Measurements from ENCODE around the gene SPPL3. TPM values are rescaled to one million over a fixed set of nuclear protein-coding genes. Genes with fewer than 3 reads are reported as not detected.
"Not testable (repeated sequence)": the region's sequence is repeated elsewhere in the genome, so short reads cannot be mapped to it uniquely, and the experiment has no call there.

Gene SPPL3
- total RNA-seq, 1 donor from 2014 or later: 22.3 TPM

DNA sequence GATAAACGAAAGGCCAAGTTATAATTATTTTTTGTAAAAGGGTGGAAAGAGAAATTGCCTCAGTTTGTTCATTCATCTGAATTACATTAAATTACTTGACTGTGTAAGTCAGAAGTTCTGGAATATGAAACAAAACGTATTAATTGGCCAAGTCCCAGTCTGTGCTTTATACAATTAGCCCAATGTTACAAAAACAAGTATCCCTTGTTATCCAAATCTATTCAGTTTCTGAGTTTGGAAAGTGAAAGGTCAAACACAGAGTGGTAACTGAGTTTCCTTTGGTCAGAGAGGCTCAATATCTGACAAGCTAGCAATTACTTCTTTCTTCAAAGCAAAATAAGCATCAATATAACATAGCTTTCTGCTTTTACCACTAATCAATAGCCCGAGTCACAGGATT lies 62.6 kb downstream of the SPPL3 start:
- TF ChIP-seq, protein P1, sequence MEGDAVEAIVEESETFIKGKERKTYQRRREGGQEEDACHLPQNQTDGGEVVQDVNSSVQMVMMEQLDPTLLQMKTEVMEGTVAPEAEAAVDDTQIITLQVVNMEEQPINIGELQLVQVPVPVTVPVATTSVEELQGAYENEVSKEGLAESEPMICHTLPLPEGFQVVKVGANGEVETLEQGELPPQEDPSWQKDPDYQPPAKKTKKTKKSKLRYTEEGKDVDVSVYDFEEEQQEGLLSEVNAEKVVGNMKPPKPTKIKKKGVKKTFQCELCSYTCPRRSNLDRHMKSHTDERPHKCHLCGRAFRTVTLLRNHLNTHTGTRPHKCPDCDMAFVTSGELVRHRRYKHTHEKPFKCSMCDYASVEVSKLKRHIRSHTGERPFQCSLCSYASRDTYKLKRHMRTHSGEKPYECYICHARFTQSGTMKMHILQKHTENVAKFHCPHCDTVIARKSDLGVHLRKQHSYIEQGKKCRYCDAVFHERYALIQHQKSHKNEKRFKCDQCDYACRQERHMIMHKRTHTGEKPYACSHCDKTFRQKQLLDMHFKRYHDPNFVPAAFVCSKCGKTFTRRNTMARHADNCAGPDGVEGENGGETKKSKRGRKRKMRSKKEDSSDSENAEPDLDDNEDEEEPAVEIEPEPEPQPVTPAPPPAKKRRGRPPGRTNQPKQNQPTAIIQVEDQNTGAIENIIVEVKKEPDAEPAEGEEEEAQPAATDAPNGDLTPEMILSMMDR (IDR thresholded peaks at IDR 0.05; ENCODE audit: insufficient read depth, low read length, poor library complexity, severe bottlenecking): no peak
- no peaks in the 10 kb centered on the region for H3K36me3 ChIP-seq (ENCODE audit: control insufficient read depth, insufficient read depth, low read length)
- H3K4me3 ChIP-seq (ENCODE audit: low read depth, low read length): no peak overlapping the region
- no peaks in the 10 kb centered on the region for H3K27me3 ChIP-seq (ENCODE audit: control insufficient read depth, insufficient read depth, low read length)
- DNase-seq (ENCODE audit: low read depth): no peak

DNA sequence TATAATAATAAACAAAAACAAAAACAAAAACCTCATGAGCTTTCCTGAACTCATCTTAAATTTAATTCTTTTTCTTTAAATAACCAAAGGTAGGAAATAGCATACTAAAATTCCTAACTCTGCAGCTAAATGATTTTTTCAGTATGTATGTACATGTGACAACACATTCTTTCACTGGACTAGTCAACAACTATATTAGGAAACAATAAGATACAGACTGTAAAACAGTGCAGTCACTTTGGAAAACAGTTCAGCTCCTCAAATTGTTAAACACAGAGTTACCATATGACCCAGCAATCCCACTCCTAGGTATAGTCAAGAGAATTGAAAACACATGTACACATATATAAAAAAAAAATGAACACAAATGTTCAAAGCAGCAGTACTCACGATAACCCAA lies 64.7 kb downstream of the SPPL3 start:
- H3K4me3 ChIP-seq (ENCODE audit: low read depth, low read length): no peak overlapping the region
- DNase-seq (ENCODE audit: low read depth): no peak
- TF ChIP-seq, protein P1 (IDR thresholded peaks at IDR 0.05; ENCODE audit: insufficient read depth, low read length, poor library complexity, severe bottlenecking): no peak
- H3K27me3 ChIP-seq (ENCODE audit: control insufficient read depth, insufficient read depth, low read length): no peaks in the 10 kb centered on the region
- no peaks in the 10 kb centered on the region for H3K36me3 ChIP-seq (ENCODE audit: control insufficient read depth, insufficient read depth, low read length)

DNA sequence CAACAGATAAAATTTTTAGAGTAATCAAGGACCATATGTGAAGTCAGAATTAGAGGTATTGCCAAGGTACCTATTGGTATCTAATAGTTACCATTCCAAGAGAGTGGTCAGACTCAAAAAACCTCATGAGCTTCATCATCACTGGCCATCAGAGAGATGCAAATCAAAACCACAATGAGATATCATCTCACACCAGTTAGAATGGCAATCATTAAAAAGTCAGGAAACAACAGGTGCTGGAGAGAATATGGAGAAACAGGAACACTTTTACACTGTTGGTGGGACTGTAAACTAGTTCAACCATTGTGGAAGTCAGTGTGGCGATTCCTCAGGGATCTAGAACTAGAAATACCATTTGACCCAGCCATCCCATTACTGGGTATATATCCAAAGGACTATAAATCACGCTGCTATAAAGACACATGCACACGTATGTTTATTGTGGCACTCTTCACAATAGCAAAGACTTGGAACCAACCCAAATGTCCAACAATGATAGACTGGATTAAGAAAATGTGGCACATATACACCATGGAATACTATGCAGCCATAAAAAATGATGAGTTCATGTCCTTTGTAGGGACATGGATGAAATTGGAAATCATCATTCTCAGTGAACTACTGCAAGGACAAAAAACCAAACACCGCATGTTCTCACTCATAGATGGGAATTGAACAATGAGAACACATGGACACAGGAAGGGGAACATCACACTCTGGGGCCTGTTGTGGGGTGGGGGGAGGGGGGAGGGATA lies 65.4 kb downstream of the SPPL3 start:
- not testable (repeated sequence) for DNase-seq (ENCODE audit: low read depth); H3K36me3 ChIP-seq (ENCODE audit: control insufficient read depth, insufficient read depth, low read length); H3K27me3 ChIP-seq (ENCODE audit: control insufficient read depth, insufficient read depth, low read length); H3K4me3 ChIP-seq (ENCODE audit: low read depth, low read length)

DNA sequence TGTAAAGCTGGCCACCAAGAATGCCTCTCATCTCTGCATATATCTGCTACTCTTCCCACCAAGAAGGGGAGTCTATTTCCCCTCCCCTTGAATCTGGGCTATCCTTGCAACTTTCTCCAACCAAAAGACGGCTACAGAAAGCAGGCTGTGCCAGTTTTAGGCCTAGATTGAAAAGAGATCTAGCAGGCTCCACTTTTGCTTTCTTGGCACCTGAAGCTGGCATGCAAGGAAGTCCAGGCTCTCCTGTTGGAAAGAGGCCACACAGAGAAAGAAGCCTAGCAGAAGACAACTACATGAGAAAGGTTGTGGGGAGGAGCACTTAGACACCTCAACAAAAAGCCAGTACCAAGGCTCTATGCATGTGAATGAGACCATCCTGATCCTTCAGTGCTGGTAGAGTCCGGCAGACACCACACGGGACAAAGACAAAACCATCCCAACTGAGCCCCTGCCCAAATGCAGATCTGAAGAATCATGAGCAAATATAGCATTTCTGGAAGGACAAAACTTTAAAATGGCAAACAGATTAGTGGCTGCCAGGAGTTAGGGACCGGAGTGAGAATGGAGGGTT lies 68.0 kb downstream of the SPPL3 start:
- TF ChIP-seq, protein P1 (IDR thresholded peaks at IDR 0.05; ENCODE audit: insufficient read depth, low read length, poor library complexity, severe bottlenecking): no peak
- DNase-seq (ENCODE audit: low read depth): no peak
- Histone ChIP-seq H3K27me3 (ENCODE audit: control insufficient read depth, insufficient read depth, low read length) (no peaks in the 10 kb centered on the region), H3K36me3 (ENCODE audit: control insufficient read depth, insufficient read depth, low read length) (no peaks in the 10 kb centered on the region), H3K4me3 (ENCODE audit: low read depth, low read length) (no peak overlapping the region)

DNA sequence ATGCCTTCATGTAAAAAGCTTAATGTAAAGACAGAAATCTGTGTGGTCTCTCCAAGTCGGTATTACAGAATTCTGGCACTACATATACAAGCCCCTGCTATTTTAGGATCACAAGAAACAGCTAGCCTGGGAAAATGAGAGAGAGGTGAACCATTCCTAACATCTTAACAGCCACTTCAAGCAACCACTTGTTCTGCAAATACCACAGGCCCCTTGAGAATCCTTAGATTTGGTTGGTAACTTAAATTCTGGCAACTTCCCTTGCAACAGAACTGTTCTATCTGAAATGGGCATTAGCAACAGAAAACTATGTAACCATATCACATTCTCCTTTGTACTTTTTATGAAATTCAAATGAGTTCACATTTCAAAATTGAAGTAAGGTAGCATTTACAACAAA lies 68.5 kb downstream of the SPPL3 start:
- TF ChIP-seq, protein P1 (IDR thresholded peaks at IDR 0.05; ENCODE audit: insufficient read depth, low read length, poor library complexity, severe bottlenecking): no peak
- no peak for DNase-seq (ENCODE audit: low read depth)
- Histone ChIP-seq H3K4me3 (ENCODE audit: low read depth, low read length) (no peak overlapping the region), H3K27me3 (ENCODE audit: control insufficient read depth, insufficient read depth, low read length) (no peaks in the 10 kb centered on the region), H3K36me3 (ENCODE audit: control insufficient read depth, insufficient read depth, low read length) (no peaks in the 10 kb centered on the region)

DNA sequence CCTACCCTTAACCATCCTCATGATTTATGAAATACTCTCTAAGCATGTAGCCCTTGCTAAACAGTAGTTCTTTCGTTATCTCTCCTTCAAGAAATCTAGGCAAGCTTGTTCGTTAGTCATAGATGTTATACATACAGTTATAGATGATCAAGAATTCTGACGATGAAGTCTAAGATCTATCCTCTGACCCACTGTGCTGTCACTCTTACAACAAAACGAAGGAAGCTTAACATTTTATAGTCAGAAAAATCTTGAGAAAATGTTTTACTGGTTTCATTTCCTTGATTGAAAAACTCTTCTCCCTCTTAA lies 68.9 kb downstream of the SPPL3 start:
- Histone ChIP-seq H3K27me3 (ENCODE audit: control insufficient read depth, insufficient read depth, low read length) (no peaks in the 10 kb centered on the region), H3K4me3 (ENCODE audit: low read depth, low read length) (no peak overlapping the region), H3K36me3 (ENCODE audit: control insufficient read depth, insufficient read depth, low read length) (no peaks in the 10 kb centered on the region)
- TF ChIP-seq, protein P1 (IDR thresholded peaks at IDR 0.05; ENCODE audit: insufficient read depth, low read length, poor library complexity, severe bottlenecking): no peak
- no peak for DNase-seq (ENCODE audit: low read depth)

All from kidney epithelial cell (primary cell).